ENCODE measurements around the gene ASIC5. TPM values are rescaled to one million over a fixed set of nuclear protein-coding genes. Genes with fewer than 3 reads are reported as not detected.

The ASIC5 gene
- total and polyA plus RNA-seq, 7 experiments from 2014 or later: not detected

DNA sequence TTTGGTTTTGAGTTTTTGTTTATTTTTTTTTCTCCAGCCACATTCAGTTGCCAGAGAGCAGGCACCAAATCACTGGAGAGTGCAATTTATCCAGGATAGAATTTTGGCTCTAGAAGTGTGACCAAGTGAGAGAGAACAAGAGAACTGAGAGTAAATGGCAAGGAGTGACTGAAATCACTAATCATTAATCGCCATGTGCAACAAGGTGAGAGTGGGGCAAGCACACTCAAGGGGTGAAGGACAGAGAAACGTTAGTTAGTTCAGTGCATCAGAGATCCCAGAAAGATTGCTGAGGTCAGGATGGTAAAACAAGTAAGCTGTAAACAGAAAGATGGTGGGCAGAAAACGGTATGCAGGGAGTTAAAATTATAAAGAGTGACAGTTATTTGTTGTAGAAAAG, 17.8 kb upstream of the ASIC5 start:
- Mint-ChIP-seq H3K27me3 (peaks cover 0 to 26% (median 10%) of the 10 kb centered on the region in 5 donors), H3K27ac (no peak overlapping the region), H3K36me3 (no peaks in the 10 kb centered on the region), H3K4me1 (no peaks in the 10 kb centered on the region), H3K9me3 (peaks cover 0 to 5% (median 0%) of the 10 kb centered on the region in 11 donors), H3K4me3 (no peak overlapping the region)
- POLR2A ChIA-PET: no interaction called here
- DNase-seq (no peak), ATAC-seq (no peak)
- H3K9me3 ChIP-seq (ENCODE audit: control insufficient read depth in 2 of 3, low read length in 3 of 3): no peaks in the 10 kb centered on the region
- intact Hi-C loops (cut with micrococcal nuclease): no loop called here
- H3K4me1 ChIP-seq (ENCODE audit: control insufficient read depth in 2 of 2, insufficient read depth in 2 of 2, low read length in 2 of 2): no peaks in the 10 kb centered on the region
- CTCF ChIA-PET: no interaction called here
- H3K36me3 ChIP-seq (ENCODE audit: control insufficient read depth in 2 of 3, insufficient read depth in 3 of 3, low read length in 3 of 3): no peaks in the 10 kb centered on the region
- H3K27ac ChIP-seq (ENCODE audit: low read depth, low read length): no peak overlapping the region
- no peak overlapping the region for H3K4me3 ChIP-seq (ENCODE audit: low read length)
- H3K27me3 ChIP-seq (ENCODE audit: control insufficient read depth in 2 of 2, insufficient read depth in 2 of 2, low read length in 2 of 2): no peaks in the 10 kb centered on the region

- no peak overlapping the region for H3K4me3 Mint-ChIP-seq
- POLR2A ChIA-PET: no interaction called here
Measured at GRCh38 chr4:155881555-155881954, 15.5 kb upstream of the ASIC5 start.

DNA sequence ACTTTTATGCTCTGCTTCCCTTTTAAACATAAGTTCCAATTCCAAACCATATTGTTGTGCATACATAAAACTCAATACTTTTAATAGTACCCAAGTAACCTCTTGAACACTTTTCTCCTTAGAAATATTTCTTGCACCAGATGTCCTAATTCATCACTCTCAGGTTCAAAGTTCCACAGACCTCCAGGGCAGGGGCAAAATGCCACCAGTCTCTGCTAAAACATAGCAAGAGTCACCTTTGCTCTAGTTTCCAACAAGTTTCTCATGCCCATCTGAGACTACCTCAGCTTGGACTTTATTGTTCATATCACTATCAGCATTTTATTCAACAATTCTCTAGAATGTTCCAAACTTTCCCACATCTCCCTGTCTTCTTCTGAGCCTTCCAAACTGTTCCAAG, 13.7 kb upstream of the ASIC5 start:
- H3K4me1 ChIP-seq (ENCODE audit: control insufficient read depth in 2 of 2, insufficient read depth in 2 of 2, low read length in 2 of 2): no peaks in the 10 kb centered on the region
- ChIA-PET POLR2A (no interaction called here), CTCF (no interaction called here)
- H3K27me3 ChIP-seq (ENCODE audit: control insufficient read depth in 2 of 2, insufficient read depth in 2 of 2, low read length in 2 of 2): no peaks in the 10 kb centered on the region
- ATAC-seq (no peak), DNase-seq (no peak)
- Mint-ChIP-seq H3K27ac (no peak overlapping the region), H3K27me3 (peaks cover 0 to 22% (median 7%) of the 10 kb centered on the region in 5 donors), H3K4me3 (no peak overlapping the region), H3K9me3 (peaks cover 0 to 18% (median 3%) of the 10 kb centered on the region in 11 donors), H3K36me3 (no peaks in the 10 kb centered on the region), H3K4me1 (no peaks in the 10 kb centered on the region)
- H3K36me3 ChIP-seq (ENCODE audit: control insufficient read depth in 2 of 3, insufficient read depth in 3 of 3, low read length in 3 of 3): no peaks in the 10 kb centered on the region
- H3K9me3 ChIP-seq (ENCODE audit: control insufficient read depth in 2 of 3, low read length in 3 of 3): no peaks in the 10 kb centered on the region
- intact Hi-C loops (cut with micrococcal nuclease): no loop called here
- H3K27ac ChIP-seq (ENCODE audit: low read depth, low read length): no peak overlapping the region
- H3K4me3 ChIP-seq (ENCODE audit: low read length): no peak overlapping the region

More at GRCh38 chr4:155881555-155881954, 15.5 kb upstream of the ASIC5 start:
- no peak overlapping the region for H3K27ac ChIP-seq (ENCODE audit: low read depth, low read length)
- DNase-seq (no peak), ATAC-seq (no peak)
- CTCF ChIA-PET: no interaction called here
- no peaks in the 10 kb centered on the region for H3K36me3 ChIP-seq (ENCODE audit: control insufficient read depth in 2 of 3, insufficient read depth in 3 of 3, low read length in 3 of 3)
- intact Hi-C loops (cut with micrococcal nuclease): no loop called here
- H3K4me3 ChIP-seq (ENCODE audit: low read length): no peak overlapping the region
- H3K9me3 ChIP-seq (ENCODE audit: control insufficient read depth in 2 of 3, low read length in 3 of 3): no peaks in the 10 kb centered on the region
- no peaks in the 10 kb centered on the region for H3K36me3 Mint-ChIP-seq
- H3K27ac Mint-ChIP-seq: no peak overlapping the region
- H3K27me3 Mint-ChIP-seq: peaks cover 0 to 22% (median 11%) of the 10 kb centered on the region in 5 donors
- no peaks in the 10 kb centered on the region for H3K27me3 ChIP-seq (ENCODE audit: control insufficient read depth in 2 of 2, insufficient read depth in 2 of 2, low read length in 2 of 2)
- H3K4me1 Mint-ChIP-seq: no peaks in the 10 kb centered on the region
- H3K9me3 Mint-ChIP-seq: peaks cover 0 to 7% (median 3%) of the 10 kb centered on the region in 11 donors
- no peaks in the 10 kb centered on the region for H3K4me1 ChIP-seq (ENCODE audit: control insufficient read depth in 2 of 2, insufficient read depth in 2 of 2, low read length in 2 of 2)

- Mint-ChIP-seq H3K9me3 (peaks cover 0 to 27% (median 2%) of the 10 kb centered on the region in 11 donors), H3K27me3 (peaks cover 0 to 19% (median 4%) of the 10 kb centered on the region in 5 donors), H3K4me3 (no peak overlapping the region), H3K36me3 (no peaks in the 10 kb centered on the region), H3K27ac (no peak overlapping the region), H3K4me1 (no peaks in the 10 kb centered on the region)
- DNase-seq (no peak), ATAC-seq (no peak)
- no peaks in the 10 kb centered on the region for H3K27me3 ChIP-seq (ENCODE audit: control insufficient read depth in 2 of 2, insufficient read depth in 2 of 2, low read length in 2 of 2)
- ChIA-PET CTCF (no interaction called here), POLR2A (no interaction called here)
- no peak overlapping the region for H3K27ac ChIP-seq (ENCODE audit: low read depth, low read length)
- no peak overlapping the region for H3K4me3 ChIP-seq (ENCODE audit: low read length)
- H3K36me3 ChIP-seq (ENCODE audit: control insufficient read depth in 2 of 3, insufficient read depth in 3 of 3, low read length in 3 of 3): no peaks in the 10 kb centered on the region
- intact Hi-C loops (cut with micrococcal nuclease): no loop called here
- H3K9me3 ChIP-seq (ENCODE audit: control insufficient read depth in 2 of 3, low read length in 3 of 3): no peaks in the 10 kb centered on the region
- no peaks in the 10 kb centered on the region for H3K4me1 ChIP-seq (ENCODE audit: control insufficient read depth in 2 of 2, insufficient read depth in 2 of 2, low read length in 2 of 2)
Measured at GRCh38 chr4:155878611-155879010, 12.5 kb upstream of the ASIC5 start.

DNA sequence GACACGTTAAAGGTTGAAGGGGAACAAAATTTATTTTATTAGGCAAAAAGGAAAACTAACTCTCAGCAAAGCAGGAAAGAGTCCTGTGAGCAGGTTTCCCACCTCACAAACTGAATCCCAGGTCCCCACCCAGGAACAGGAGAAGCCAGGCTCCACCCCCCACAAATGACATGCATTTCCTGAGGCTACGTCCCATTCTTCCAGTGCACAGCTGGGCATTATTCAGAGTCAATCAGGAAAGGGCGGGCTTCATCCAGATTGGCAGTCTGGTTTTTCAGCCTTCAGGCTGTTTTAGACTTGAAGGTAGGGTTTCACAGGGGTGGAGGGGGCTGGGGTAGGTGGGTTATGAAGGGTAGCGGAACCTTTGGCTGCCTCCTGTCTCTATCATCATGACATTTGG, 11.9 kb upstream of the ASIC5 start:
- Histone ChIP-seq H3K36me3 (ENCODE audit: control insufficient read depth in 2 of 3, insufficient read depth in 3 of 3, low read length in 3 of 3) (no peaks in the 10 kb centered on the region), H3K27ac (ENCODE audit: low read depth, low read length) (no peak overlapping the region), H3K27me3 (ENCODE audit: control insufficient read depth in 2 of 2, insufficient read depth in 2 of 2, low read length in 2 of 2) (no peaks in the 10 kb centered on the region), H3K4me1 (ENCODE audit: control insufficient read depth in 2 of 2, insufficient read depth in 2 of 2, low read length in 2 of 2) (no peaks in the 10 kb centered on the region), H3K9me3 (ENCODE audit: control insufficient read depth in 2 of 3, low read length in 3 of 3) (no peaks in the 10 kb centered on the region), H3K4me3 (ENCODE audit: low read length) (no peak overlapping the region)
- peaks cover 0 to 15% (median 4%) of the 10 kb centered on the region in 5 donors for H3K27me3 Mint-ChIP-seq
- intact Hi-C loops (cut with micrococcal nuclease): no loop called here
- no peak for ATAC-seq
- no peaks in the 10 kb centered on the region for H3K4me1 Mint-ChIP-seq
- peaks cover 0 to 27% (median 2%) of the 10 kb centered on the region in 11 donors for H3K9me3 Mint-ChIP-seq
- H3K4me3 Mint-ChIP-seq: no peak overlapping the region
- no peak for DNase-seq
- no peaks in the 10 kb centered on the region for H3K36me3 Mint-ChIP-seq
- ChIA-PET CTCF (no interaction called here), POLR2A (no interaction called here)
- no peak overlapping the region for H3K27ac Mint-ChIP-seq

DNA sequence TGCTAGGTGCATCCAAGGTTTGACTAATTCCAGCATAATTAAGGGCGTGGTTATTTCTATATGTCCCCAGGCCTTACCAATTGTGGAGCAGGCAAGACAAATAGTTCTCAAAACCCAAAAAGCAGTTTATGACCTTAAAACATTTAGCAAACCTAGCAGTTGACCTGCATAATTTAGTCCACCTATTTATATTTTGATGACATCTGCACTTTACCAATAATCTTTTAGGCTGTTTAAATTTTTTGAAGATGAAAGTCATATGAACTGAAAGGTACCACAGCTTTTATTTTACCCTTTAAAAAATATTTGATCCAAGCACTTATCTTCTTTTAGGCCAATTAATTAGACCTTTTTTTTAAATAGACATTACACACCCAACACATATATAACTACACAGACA, 9.8 kb upstream of the ASIC5 start:
- Mint-ChIP-seq H3K27ac (no peak overlapping the region), H3K36me3 (no peaks in the 10 kb centered on the region), H3K4me1 (no peaks in the 10 kb centered on the region), H3K9me3 (peaks cover 0 to 29% (median 3%) of the 10 kb centered on the region in 11 donors), H3K4me3 (no peak overlapping the region), H3K27me3 (peaks cover 0 to 16% (median 8%) of the 10 kb centered on the region in 5 donors)
- no peaks in the 10 kb centered on the region for H3K4me1 ChIP-seq (ENCODE audit: control insufficient read depth in 2 of 2, insufficient read depth in 2 of 2, low read length in 2 of 2)
- ATAC-seq: no peak
- H3K27me3 ChIP-seq (ENCODE audit: control insufficient read depth in 2 of 2, insufficient read depth in 2 of 2, low read length in 2 of 2): no peaks in the 10 kb centered on the region
- DNase-seq: no peak
- no peaks in the 10 kb centered on the region for H3K9me3 ChIP-seq (ENCODE audit: control insufficient read depth in 2 of 3, low read length in 3 of 3)
- POLR2A ChIA-PET: no interaction called here
- no peaks in the 10 kb centered on the region for H3K36me3 ChIP-seq (ENCODE audit: control insufficient read depth in 2 of 3, insufficient read depth in 3 of 3, low read length in 3 of 3)
- H3K4me3 ChIP-seq (ENCODE audit: low read length): no peak overlapping the region
- CTCF ChIA-PET: no interaction called here
- intact Hi-C loops (cut with micrococcal nuclease): no loop called here
- H3K27ac ChIP-seq (ENCODE audit: low read depth, low read length): no peak overlapping the region

- ATAC-seq (no peak), DNase-seq (no peak)
- Mint-ChIP-seq H3K4me1 (no peaks in the 10 kb centered on the region), H3K27ac (no peak overlapping the region), H3K4me3 (no peak overlapping the region), H3K27me3 (peaks cover 2 to 22% (median 8%) of the 10 kb centered on the region in 5 donors), H3K9me3 (peaks cover 0 to 4% (median 0%) of the 10 kb centered on the region in 11 donors), H3K36me3 (no peaks in the 10 kb centered on the region)
- Histone ChIP-seq H3K27me3 (ENCODE audit: control insufficient read depth in 2 of 2, insufficient read depth in 2 of 2, low read length in 2 of 2) (no peaks in the 10 kb centered on the region), H3K9me3 (ENCODE audit: control insufficient read depth in 2 of 3, low read length in 3 of 3) (no peaks in the 10 kb centered on the region), H3K4me3 (ENCODE audit: low read length) (no peak overlapping the region), H3K27ac (ENCODE audit: low read depth, low read length) (no peak overlapping the region), H3K4me1 (ENCODE audit: control insufficient read depth in 2 of 2, insufficient read depth in 2 of 2, low read length in 2 of 2) (no peaks in the 10 kb centered on the region), H3K36me3 (ENCODE audit: control insufficient read depth in 2 of 3, insufficient read depth in 3 of 3, low read length in 3 of 3) (no peaks in the 10 kb centered on the region)
- POLR2A ChIA-PET: no interaction called here
- intact Hi-C loops (cut with micrococcal nuclease): no loop called here
- CTCF ChIA-PET: no interaction called here
Measured at GRCh38 chr4:155855897-155856296, 10.2 kb downstream of the ASIC5 start.
